Fibroblast of villous mesenchyme (primary cell): ENCODE results near the gene ZNF512. TPM values are rescaled to one million over a fixed set of nuclear protein-coding genes. Genes with fewer than 3 reads are reported as not detected.
"Not testable (repeated sequence)": the region's sequence is repeated elsewhere in the genome, so short reads cannot be mapped to it uniquely, and the experiment has no call there.

ENCODE experiments used
- DNase-seq: peaks from one replicate; pipeline ENCODE4 v3.0.0-alpha.2; 2010; ENCODE audit warnings: low read depth
- H3K4me3 ChIP-seq: 2 replicates; pipeline ENCODE4 v1.5.1; 2011; ENCODE audit warnings: low read depth, mild to moderate bottlenecking, low read length
- CTCF ChIP-seq: IDR thresholded peaks from 2 replicates; pipeline ENCODE4 v1.5.1; 2012; ENCODE audit warnings: low read depth, mild to moderate bottlenecking, low read length; ENCODE audit not compliant: insufficient read depth
- total RNA-seq: library from RNA; depleted of rRNA; stranded (reverse); fragments of >200 nt; gene quantifications from 2 replicates; pipeline ENCODE4 v1.2.3, GENCODE V29; 2012

ZNF512 gene
- total RNA-seq, 1 donor = 33.2 TPM

DNA sequence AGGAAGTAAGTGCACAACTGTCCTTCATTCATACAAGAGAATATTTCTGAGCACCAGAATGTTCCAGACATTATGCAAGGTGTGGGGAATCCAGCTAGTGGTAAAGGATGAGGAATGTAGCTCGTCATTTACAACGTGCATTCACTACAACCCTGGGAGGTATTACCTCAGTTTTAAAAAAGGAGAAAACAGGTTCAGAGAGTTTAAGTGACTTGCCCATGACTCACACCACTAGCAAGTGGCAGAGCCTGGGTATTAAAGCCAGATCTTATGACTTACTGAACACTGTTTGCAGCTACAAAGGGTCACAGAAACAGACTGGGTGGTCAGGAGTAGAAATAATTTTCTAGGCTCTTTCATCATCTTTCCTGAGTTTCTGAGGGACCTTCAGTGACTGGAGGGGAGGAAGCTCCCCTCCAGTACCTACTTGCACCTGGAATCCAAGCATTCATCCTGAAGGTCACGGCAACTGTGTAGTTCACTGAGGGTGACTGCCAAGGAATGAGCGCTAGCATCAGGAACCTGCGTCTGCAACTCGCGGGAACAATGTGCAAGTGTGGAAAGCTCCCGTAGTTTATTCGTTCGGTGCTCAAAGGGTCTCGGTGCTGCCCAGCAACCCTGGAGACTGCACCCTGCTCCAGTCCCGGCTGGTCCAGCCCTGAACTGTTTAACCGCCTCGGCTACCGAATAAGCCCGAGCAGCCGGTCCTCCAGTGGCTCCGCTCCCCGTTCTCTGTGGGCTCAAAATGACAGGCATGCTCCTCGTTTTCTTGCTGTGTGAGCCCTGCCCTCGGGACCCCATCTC, 45.3 kb downstream of the ZNF512 start:
- DNase-seq = peak; percentile 86
- peak overlapping the region; percentile 80 for H3K4me3 ChIP-seq
- no peak for TF ChIP-seq CTCF

DNA sequence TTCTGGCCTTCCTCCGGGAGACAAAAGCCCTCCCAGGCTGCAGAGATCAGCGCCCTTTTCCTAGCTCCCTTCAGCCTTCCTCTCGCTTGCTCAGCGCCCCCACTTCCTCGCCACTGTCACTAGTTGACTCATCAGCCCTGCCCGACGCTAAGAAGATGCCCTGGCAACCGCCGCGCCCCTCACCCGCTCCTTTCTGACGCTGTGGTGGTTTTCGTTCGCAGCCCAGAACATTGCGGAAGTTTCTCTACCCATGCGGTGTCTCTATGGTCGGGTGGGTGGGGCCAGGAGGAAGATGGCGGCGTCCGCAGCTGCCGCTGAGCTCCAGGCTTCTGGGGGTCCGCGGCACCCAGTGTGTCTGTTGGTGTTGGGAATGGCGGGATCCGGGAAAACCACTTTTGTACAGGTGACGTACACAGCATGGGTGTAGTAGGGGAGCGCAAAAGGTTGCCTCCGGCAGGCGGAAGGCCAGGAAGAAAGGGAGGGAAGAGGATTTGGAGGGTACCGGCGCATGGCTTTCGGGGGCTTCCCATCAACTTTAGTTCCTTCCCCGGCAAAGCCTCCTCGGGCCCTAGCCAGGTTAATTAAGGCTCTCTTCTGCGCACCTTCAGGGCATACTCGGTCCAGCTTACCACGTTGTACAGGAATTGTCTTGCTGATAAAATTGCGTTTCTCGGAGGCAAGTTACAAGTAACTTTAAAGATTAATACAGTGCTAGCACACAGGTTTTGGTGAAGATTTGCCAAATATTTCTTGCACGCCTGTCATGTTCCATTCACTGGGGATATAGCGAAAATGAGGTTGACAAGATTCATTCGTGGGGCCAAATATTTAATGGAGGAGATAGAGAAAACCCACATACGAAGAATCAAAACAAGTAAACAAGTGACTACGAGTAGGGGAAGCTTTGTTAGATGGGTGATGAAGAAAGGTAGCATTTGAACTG, 46.2 kb downstream of the ZNF512 start, which contains the start of the genes CCDC121 and GPN1:
Gene CCDC121 (minus strand): TSS at position 246 of the 943 bp plus-strand sequence. CDS start 1,213 bp downstream, outside the sequence.
Gene GPN1 (plus strand): TSS at position 284 of the 943 bp plus-strand sequence. CDS start 9 bp downstream, at position 293.
- DNase-seq = peak; percentile 93
- TF ChIP-seq CTCF = no peak
- H3K4me3 ChIP-seq = peak within 1 kb of the TSS; percentile 80

- not testable (repeated sequence) for H3K4me3 ChIP-seq, DNase-seq
These were observed 47.4 kb downstream of the ZNF512 start for GRCh38 chr2:27630257-27630656.

DNA sequence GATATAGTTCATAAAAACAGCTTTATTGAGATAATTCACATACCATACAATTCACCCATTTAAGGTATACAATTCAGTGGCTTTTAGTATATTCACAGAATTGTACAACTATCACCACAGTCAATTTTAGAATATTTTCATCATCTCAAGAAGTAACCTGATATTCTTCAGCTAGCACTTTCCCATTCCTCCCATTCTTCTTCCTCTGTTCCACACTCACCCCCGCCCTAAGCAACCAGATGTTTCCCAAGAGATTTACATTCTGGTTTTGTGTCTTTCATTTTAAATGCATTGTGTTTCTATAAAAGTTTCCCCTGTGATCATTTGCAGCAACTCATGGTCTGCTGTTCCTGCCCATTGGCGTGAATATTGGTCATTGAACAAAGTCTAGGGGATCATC, 51.4 kb downstream of the ZNF512 start:
- H3K4me3 ChIP-seq = no peak overlapping the region
- no peak for TF ChIP-seq CTCF
- no peak for DNase-seq

DNA sequence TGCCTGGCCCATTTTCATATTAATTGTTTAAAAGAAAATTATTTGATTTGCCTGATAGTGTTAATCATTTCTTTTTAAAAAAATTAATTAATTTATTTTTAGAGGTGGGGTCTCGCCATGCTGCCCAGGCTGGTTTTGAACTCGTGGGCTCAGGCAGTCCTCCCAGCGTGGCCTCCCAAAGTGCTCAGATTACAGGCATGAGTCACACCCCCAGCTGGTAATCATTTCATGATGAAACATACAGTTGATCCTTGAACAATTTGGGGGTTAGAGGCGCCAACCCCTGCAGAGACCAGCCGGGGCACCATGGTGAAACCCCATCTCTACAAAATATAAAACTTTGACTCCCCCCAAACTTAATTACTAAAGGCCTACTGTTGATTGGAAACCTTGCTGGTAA, 53.9 kb downstream of the ZNF512 start:
- TF ChIP-seq CTCF = no peak
- H3K4me3 ChIP-seq = no peak overlapping the region
- DNase-seq = no peak

GRCh38 chr2:27638037-27638637, 55.3 kb downstream of the ZNF512 start:
- no peak for TF ChIP-seq CTCF
- no peak for DNase-seq
- no peak overlapping the region for H3K4me3 ChIP-seq
